ENCODE data around the gene AKR1C3. TPM values are rescaled to one million over a fixed set of nuclear protein-coding genes. Genes with fewer than 3 reads are reported as not detected.
"Not testable (repeated sequence)": the region's sequence is repeated elsewhere in the genome, so short reads cannot be mapped to it uniquely, and the experiment has no call there.

AKR1C3 gene
- total and polyA plus RNA-seq, 7 donors, result 6.1 to 365 (median 30.5) TPM

GRCh38 chr10:5123886-5124285 is 29.7 kb downstream of the AKR1C3 start:
- Histone ChIP-seq H3K27ac (no peak overlapping the region), H3K4me1 (no peaks in the 10 kb centered on the region), H3K36me3 (no peaks in the 10 kb centered on the region), H3K4me3 (no peak overlapping the region), H3K9me3 (no peaks in the 10 kb centered on the region), H3K27me3 (no peaks in the 10 kb centered on the region)
- no peak for DNase-seq
- no peak for TF ChIP-seq CTCF (IDR thresholded peaks at IDR 0.05)
- TF ChIP-seq POLR2A (IDR thresholded peaks at IDR 0.05), result no peak
- TF ChIP-seq EP300 (IDR thresholded peaks at IDR 0.05), result no peak
- TF ChIP-seq POLR2AphosphoS5 (IDR thresholded peaks at IDR 0.05), result no peak
- intact Hi-C loops (cut with DNase I), result no loop called here

- Histone ChIP-seq H3K4me3 (no peak overlapping the region), H3K9me3 (no peaks in the 10 kb centered on the region), H3K27ac (no peak overlapping the region), H3K36me3 (no peaks in the 10 kb centered on the region), H3K27me3 (no peaks in the 10 kb centered on the region), H3K4me1 (no peaks in the 10 kb centered on the region)
- 76 to 93% methylated on average over 3 of the region's 3 CpGs for WGBS, 2 donors
- TF ChIP-seq CTCF (IDR thresholded peaks at IDR 0.05) (no peak), POLR2AphosphoS5 (IDR thresholded peaks at IDR 0.05) (no peak), POLR2A (IDR thresholded peaks at IDR 0.05) (no peak), EP300 (IDR thresholded peaks at IDR 0.05) (no peak)
- DNase-seq, result no peak
- intact Hi-C loops (cut with DNase I), result no loop called here
Measured at GRCh38 chr10:5125315-5126044, 31.3 kb downstream of the AKR1C3 start.

DNA sequence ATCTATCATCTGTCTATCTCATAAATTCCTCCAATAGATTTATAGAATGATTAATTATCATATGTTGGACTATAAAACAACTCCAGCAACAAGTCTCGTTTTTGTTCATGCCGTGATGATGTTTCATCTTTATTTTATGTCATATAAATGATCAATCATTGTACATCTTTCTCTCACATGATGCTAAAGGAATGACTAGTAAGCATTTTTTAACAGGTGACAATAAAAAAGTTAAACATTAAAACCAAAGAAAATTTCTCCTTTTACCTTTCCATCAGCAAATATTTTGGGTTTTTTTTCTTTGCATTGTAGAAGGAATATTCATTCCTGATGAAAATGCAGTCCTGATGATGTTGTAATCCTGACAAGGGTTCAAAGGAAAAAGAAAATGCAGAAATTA is 41.4 kb downstream of the AKR1C3 start:
- H3K36me3 ChIP-seq, result no peaks in the 10 kb centered on the region
- intact Hi-C loops (cut with DNase I), result no loop called here
- WGBS, 2 donors, result 77 to 89% methylated on average over 2 of the region's 2 CpGs
- TF ChIP-seq POLR2AphosphoS5 (IDR thresholded peaks at IDR 0.05) (no peak), EP300 (IDR thresholded peaks at IDR 0.05) (no peak), POLR2A (IDR thresholded peaks at IDR 0.05) (no peak)
- no peaks in the 10 kb centered on the region for H3K4me1 ChIP-seq
- no peaks in the 10 kb centered on the region for H3K27me3 ChIP-seq
- no peak for DNase-seq
- no peak overlapping the region for H3K4me3 ChIP-seq
- H3K27ac ChIP-seq, result no peak overlapping the region
- peaks cover 0 to 16% (median 5%) of the 10 kb centered on the region in 4 donors for H3K9me3 ChIP-seq

DNA sequence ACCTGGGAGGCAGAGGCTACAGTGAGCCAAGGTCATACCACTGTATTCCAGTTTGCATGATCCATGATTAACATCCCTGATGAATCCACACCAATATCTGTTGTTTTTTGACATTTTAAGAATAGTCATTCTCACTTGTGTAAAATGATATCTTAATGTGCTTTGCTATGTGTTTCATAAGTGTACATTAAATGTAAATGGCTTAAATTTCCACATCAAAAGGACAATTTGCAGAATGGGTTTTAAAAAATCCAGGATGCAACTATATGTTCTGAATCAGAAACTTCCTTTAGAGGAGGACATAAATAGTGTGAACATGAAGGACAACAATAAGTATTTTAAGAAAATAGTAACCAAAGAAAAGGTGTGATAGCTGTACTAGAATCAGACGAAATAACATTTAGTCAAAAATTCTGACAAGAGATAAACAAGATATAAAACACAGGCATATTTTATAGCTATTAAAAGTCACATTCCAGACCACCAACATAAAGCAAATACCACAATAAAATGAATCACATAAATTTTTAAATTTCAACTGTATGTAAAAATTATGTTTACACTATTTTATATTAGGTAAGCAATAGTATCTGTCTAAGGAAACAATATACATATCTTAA is 42.4 kb downstream of the AKR1C3 start:
- WGBS, 2 donors, result 90 to 91% methylated on average over 1 of the region's 1 CpG
- Histone ChIP-seq H3K9me3 (peaks cover 0 to 16% (median 5%) of the 10 kb centered on the region in 4 donors), H3K4me1 (no peaks in the 10 kb centered on the region), H3K4me3 (no peak overlapping the region), H3K27me3 (no peaks in the 10 kb centered on the region), H3K27ac (no peak overlapping the region), H3K36me3 (no peaks in the 10 kb centered on the region)
- DNase-seq, result no peak
- TF ChIP-seq POLR2A (IDR thresholded peaks at IDR 0.05) (no peak), POLR2AphosphoS5 (IDR thresholded peaks at IDR 0.05) (no peak), EP300 (IDR thresholded peaks at IDR 0.05) (no peak), CTCF (IDR thresholded peaks at IDR 0.05) (no peak)
- intact Hi-C loops (cut with DNase I), result no loop called here

- H3K36me3 ChIP-seq; DNase-seq; H3K27me3 ChIP-seq; H3K27ac ChIP-seq; H3K4me1 ChIP-seq; intact Hi-C loops (cut with DNase I); H3K4me3 ChIP-seq: not testable (repeated sequence)
- peaks cover 0 to 16% (median 5%) of the 10 kb centered on the region in 4 donors for H3K9me3 ChIP-seq
- 49 to 69% methylated on average over 4 of the region's 4 CpGs for WGBS, 2 donors
Measured at GRCh38 chr10:5137699-5138098, 43.5 kb downstream of the AKR1C3 start.

All from sigmoid colon (tissue), 7 donors.